GM23338 (cell line): ENCODE results near the gene CRACR2B. TPM values are rescaled to one million over a fixed set of nuclear protein-coding genes. Genes with fewer than 3 reads are reported as not detected.

ENCODE experiments used
- ATAC-seq: fragments of 200-7000 bp; cut with Tn5 transposase; 3 replicates; pipeline ENCODE4 v1.9.1; 2020
- DNase-seq: peaks from one replicate; pipeline ENCODE4 v3.0.0-alpha.2; 2015; ENCODE audit warnings: low spot score
- H2AFZ ChIP-seq: fragments of 200-600 bp; sonication (generic); 2 replicates; pipeline ENCODE4 v1.8.0; 2016; ENCODE audit warnings: antibody characterized with exemption, mild to moderate bottlenecking, moderate library complexity
- H3F3A ChIP-seq: fragments of 200-600 bp; sonication (generic); replicated peaks from 2 replicates; pipeline ENCODE4 v1.8.0; 2017; ENCODE audit warnings: antibody characterized with exemption, mixed run types, low read depth
- H3K27ac ChIP-seq: fragments of 200-600 bp; sonication (generic); 2 replicates; pipeline ENCODE4 v1.6.1; 2016; ENCODE audit warnings: low read depth
- H3K27me3 ChIP-seq: fragments of 200-600 bp; sonication (generic); 2 replicates; pipeline ENCODE4 v1.8.0; 2016; ENCODE audit warnings: mild to moderate bottlenecking, mixed run types, moderate library complexity; ENCODE audit not compliant: insufficient read depth
- H3K36me3 ChIP-seq: fragments of 200-600 bp; sonication (generic); 2 replicates; pipeline ENCODE4 v1.8.0; 2016; ENCODE audit warnings: mild to moderate bottlenecking; ENCODE audit not compliant: insufficient read depth
- H3K4me1 ChIP-seq: fragments of 200-600 bp; sonication (generic); 2 replicates; pipeline ENCODE4 v1.8.0; 2016; ENCODE audit warnings: mild to moderate bottlenecking, moderate library complexity; ENCODE audit not compliant: insufficient read depth
- H3K4me2 ChIP-seq: fragments of 200-600 bp; sonication (generic); 2 replicates; pipeline ENCODE4 v1.7.1; 2017; ENCODE audit warnings: mixed run types
- H3K4me3 ChIP-seq: fragments of 200-600 bp; sonication (generic); 2 replicates; pipeline ENCODE4 v1.6.1; 2016; ENCODE audit warnings: mixed run types
- H3K79me2 ChIP-seq: fragments of 200-600 bp; sonication (generic); replicated peaks from 2 replicates; pipeline ENCODE4 v1.8.0; 2017; ENCODE audit warnings: mild to moderate bottlenecking; ENCODE audit not compliant: insufficient read depth
- H3K9me2 ChIP-seq: fragments of 200-600 bp; sonication (generic); 2 replicates; pipeline ENCODE4 v1.8.0; 2017; ENCODE audit not compliant: insufficient read depth
- H4K20me1 ChIP-seq: fragments of 200-600 bp; sonication (generic); replicated peaks from 2 replicates; pipeline ENCODE4 v1.8.0; 2017; ENCODE audit warnings: mild to moderate bottlenecking; ENCODE audit not compliant: insufficient read depth
- H3K27ac Mint-ChIP-seq: 2 replicates; pipeline ENCODE4 v1.8.0; 2020; ENCODE audit warnings: inconsistent platforms, mild to moderate bottlenecking, moderate library complexity, mixed read lengths
- H3K27me3 Mint-ChIP-seq: 3 replicates; pipeline ENCODE4 v1.8.0; 2022; ENCODE audit warnings: low read depth, mild to moderate bottlenecking, moderate library complexity, mixed read lengths, inconsistent platforms; ENCODE audit not compliant: insufficient read depth, poor library complexity
- H3K36me3 Mint-ChIP-seq: 3 replicates; pipeline ENCODE4 v1.8.0; 2021; ENCODE audit warnings: low read depth, mild to moderate bottlenecking, inconsistent platforms, moderate library complexity, mixed read lengths
- H3K4me1 Mint-ChIP-seq: 3 replicates; pipeline ENCODE4 v1.8.0; 2020; ENCODE audit warnings: mild to moderate bottlenecking, inconsistent platforms, mixed read lengths
- H3K4me3 Mint-ChIP-seq: 3 replicates; pipeline ENCODE4 v1.8.0; 2021; ENCODE audit warnings: moderate library complexity, mild to moderate bottlenecking, inconsistent platforms, mixed read lengths
- H3K9me3 Mint-ChIP-seq: 3 replicates; pipeline ENCODE4 v1.8.0; 2020; ENCODE audit warnings: moderate library complexity, mild to moderate bottlenecking, inconsistent platforms, mixed read lengths
- CREB1 ChIP-seq: fragments of 250-450 bp; sonication (Bioruptor Pico); IDR thresholded peaks from 2 replicates; pipeline ENCODE4 v1.5.0; 2020; ENCODE audit warnings: low read depth, mild to moderate bottlenecking, moderate library complexity
- EZH2 ChIP-seq: fragments of 200-600 bp; sonication (generic); IDR thresholded peaks from one replicate; pipeline ENCODE4 v1.8.0; 2017; ENCODE audit warnings: antibody characterized with exemption, mild to moderate bottlenecking, low read depth; ENCODE audit not compliant: unreplicated experiment
- EZH2phosphoT487 ChIP-seq: fragments of 200-600 bp; sonication (generic); IDR thresholded peaks from one replicate; pipeline ENCODE4 v1.8.1; 2018; ENCODE audit warnings: antibody characterized with exemption; ENCODE audit not compliant: unreplicated experiment
- JUNB ChIP-seq: IDR thresholded peaks from one replicate; pipeline ENCODE4 v1.6.1; 2016; ENCODE audit warnings: antibody characterized with exemption; ENCODE audit not compliant: unreplicated experiment
- NANOG ChIP-seq: IDR thresholded peaks from 2 replicates; pipeline ENCODE4 v1.6.1; 2016; ENCODE audit warnings: antibody characterized with exemption, borderline replicate concordance
- POLR2AphosphoS5 ChIP-seq: IDR thresholded peaks from 2 replicates; pipeline ENCODE4 v1.6.1; 2016; ENCODE audit warnings: antibody characterized with exemption, low read depth
- REST ChIP-seq: IDR thresholded peaks from one replicate; pipeline ENCODE4 v1.6.1; 2018; ENCODE audit warnings: antibody characterized with exemption; ENCODE audit not compliant: unreplicated experiment
- STAT1 ChIP-seq: IDR thresholded peaks from one replicate; pipeline ENCODE4 v1.6.1; 2016; ENCODE audit warnings: antibody characterized with exemption; ENCODE audit not compliant: unreplicated experiment
- ZNF114 ChIP-seq: fragments of 250-450 bp; sonication (Bioruptor Pico); IDR thresholded peaks from 2 replicates; pipeline ENCODE4 v1.5.0; 2020; ENCODE audit warnings: mild to moderate bottlenecking, moderate library complexity
- ZNF331 ChIP-seq: fragments of 250-450 bp; sonication (Bioruptor Pico); IDR thresholded peaks from 2 replicates; pipeline ENCODE4 v1.5.0; 2020; ENCODE audit warnings: low read depth, mild to moderate bottlenecking, moderate library complexity
- ZNF462 ChIP-seq: fragments of 250-450 bp; sonication (Bioruptor Pico); IDR thresholded peaks from 2 replicates; pipeline ENCODE4 v1.5.0; 2020; ENCODE audit warnings: mild to moderate bottlenecking, moderate library complexity
- polyA plus RNA-seq: library from polyadenylated mRNA; unstranded; fragments of >200 nt; fragmentation: Nextera tagmentation; extraction: Ambion mirVana; gene quantifications from 2 replicates; pipeline ENCODE4 v1.2.1, GENCODE V29; 2016
- total RNA-seq: library from RNA; depleted of rRNA; stranded (reverse); fragments of >200 nt; shearing (Covaris generic); gene quantifications from 2 replicates; pipeline ENCODE4 v1.2.3, GENCODE V29; 2014
- TF ChIP-seq, protein P1 (sequence below), 2 experiments: fragments of 200-600 bp in 1 of 2; sonication (generic) in 1 of 2; conservative IDR thresholded peaks; 2 replicates each; pipeline versions ENCODE4 v1.5.1 to v1.6.1; 2016 to 2017; ENCODE audit warnings: antibody characterized with exemption in 2 of 2, low read depth in 2 of 2, mild to moderate bottlenecking in 2 of 2, moderate library complexity in 1 of 2

The CRACR2B gene
- total and polyA plus RNA-seq, 2 experiments from 2014 or later: 55.9 to 64.1 TPM

- H4K20me1 ChIP-seq: peaks cover 37% of the 10 kb centered on the region
- TF ChIP-seq JUNB: no peak
- TF ChIP-seq NANOG: no peak
- TF ChIP-seq ZNF114 (CRISPR knock-in tag): no peak
- TF ChIP-seq ZNF462: no peak
- TF ChIP-seq REST: no peak
- TF ChIP-seq EZH2: no peak
- no peak for TF ChIP-seq POLR2AphosphoS5
- TF ChIP-seq STAT1: no peak
- TF ChIP-seq, protein P1, sequence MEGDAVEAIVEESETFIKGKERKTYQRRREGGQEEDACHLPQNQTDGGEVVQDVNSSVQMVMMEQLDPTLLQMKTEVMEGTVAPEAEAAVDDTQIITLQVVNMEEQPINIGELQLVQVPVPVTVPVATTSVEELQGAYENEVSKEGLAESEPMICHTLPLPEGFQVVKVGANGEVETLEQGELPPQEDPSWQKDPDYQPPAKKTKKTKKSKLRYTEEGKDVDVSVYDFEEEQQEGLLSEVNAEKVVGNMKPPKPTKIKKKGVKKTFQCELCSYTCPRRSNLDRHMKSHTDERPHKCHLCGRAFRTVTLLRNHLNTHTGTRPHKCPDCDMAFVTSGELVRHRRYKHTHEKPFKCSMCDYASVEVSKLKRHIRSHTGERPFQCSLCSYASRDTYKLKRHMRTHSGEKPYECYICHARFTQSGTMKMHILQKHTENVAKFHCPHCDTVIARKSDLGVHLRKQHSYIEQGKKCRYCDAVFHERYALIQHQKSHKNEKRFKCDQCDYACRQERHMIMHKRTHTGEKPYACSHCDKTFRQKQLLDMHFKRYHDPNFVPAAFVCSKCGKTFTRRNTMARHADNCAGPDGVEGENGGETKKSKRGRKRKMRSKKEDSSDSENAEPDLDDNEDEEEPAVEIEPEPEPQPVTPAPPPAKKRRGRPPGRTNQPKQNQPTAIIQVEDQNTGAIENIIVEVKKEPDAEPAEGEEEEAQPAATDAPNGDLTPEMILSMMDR (conservative IDR thresholded peaks at IDR 0.05; ENCODE audit: low read depth in 2 of 2): no peak
- no peak for TF ChIP-seq CREB1 (CRISPR knock-in tag)
- no peak for TF ChIP-seq EZH2phosphoT487
- TF ChIP-seq ZNF331 (CRISPR knock-in tag): no peak
- no peak overlapping the region for H3K27ac Mint-ChIP-seq
- no peak overlapping the region for H2AFZ ChIP-seq
- H3K4me1 Mint-ChIP-seq: peaks cover 20% of the 10 kb centered on the region
- no peak for DNase-seq
- H3K4me3 Mint-ChIP-seq: no peak overlapping the region
- H3K9me3 Mint-ChIP-seq: no peaks in the 10 kb centered on the region; the same call in 2 of the 3 replicates
- no peaks in the 10 kb centered on the region for H3K36me3 ChIP-seq
- no peak overlapping the region for H3K4me3 ChIP-seq
- H3K9me2 ChIP-seq: no peaks in the 10 kb centered on the region
- H3K4me1 ChIP-seq: peaks cover 14% of the 10 kb centered on the region; the same call in 1 of the 2 replicates
- no peak for ATAC-seq
- peaks cover 35% of the 10 kb centered on the region for H3K27me3 Mint-ChIP-seq
- H3K79me2 ChIP-seq: no peaks in the 10 kb centered on the region
- H3K36me3 Mint-ChIP-seq: no peaks in the 10 kb centered on the region
- H3F3A ChIP-seq: peaks cover 24% of the 10 kb centered on the region
- no peaks in the 10 kb centered on the region for H3K27me3 ChIP-seq
- no peak overlapping the region for H3K4me2 ChIP-seq
- no peak overlapping the region for H3K27ac ChIP-seq
Observed at GRCh38 chr11:864898-865297, 37.2 kb downstream of the CRACR2B start.
